ENCODE results near the gene CSNK1E.

- TF ChIP-seq POLR2AphosphoS5 (IDR thresholded peaks at IDR 0.05) (no peak), POLR2A (IDR thresholded peaks at IDR 0.05; ENCODE audit: low read depth) (no peak), EP300 (IDR thresholded peaks at IDR 0.05) (no peak)
- TF ChIP-seq, protein P1, sequence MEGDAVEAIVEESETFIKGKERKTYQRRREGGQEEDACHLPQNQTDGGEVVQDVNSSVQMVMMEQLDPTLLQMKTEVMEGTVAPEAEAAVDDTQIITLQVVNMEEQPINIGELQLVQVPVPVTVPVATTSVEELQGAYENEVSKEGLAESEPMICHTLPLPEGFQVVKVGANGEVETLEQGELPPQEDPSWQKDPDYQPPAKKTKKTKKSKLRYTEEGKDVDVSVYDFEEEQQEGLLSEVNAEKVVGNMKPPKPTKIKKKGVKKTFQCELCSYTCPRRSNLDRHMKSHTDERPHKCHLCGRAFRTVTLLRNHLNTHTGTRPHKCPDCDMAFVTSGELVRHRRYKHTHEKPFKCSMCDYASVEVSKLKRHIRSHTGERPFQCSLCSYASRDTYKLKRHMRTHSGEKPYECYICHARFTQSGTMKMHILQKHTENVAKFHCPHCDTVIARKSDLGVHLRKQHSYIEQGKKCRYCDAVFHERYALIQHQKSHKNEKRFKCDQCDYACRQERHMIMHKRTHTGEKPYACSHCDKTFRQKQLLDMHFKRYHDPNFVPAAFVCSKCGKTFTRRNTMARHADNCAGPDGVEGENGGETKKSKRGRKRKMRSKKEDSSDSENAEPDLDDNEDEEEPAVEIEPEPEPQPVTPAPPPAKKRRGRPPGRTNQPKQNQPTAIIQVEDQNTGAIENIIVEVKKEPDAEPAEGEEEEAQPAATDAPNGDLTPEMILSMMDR (IDR thresholded peaks at IDR 0.05), result peak in 2 of 3 experiments; percentile 24 to 29
These were observed 12.7 kb downstream of the CSNK1E start for GRCh38 chr22:38304526-38304925.

Data from esophagus muscularis mucosa (tissue), 4 donors.